HG03159 (cell line): Measurements from ENCODE around the gene KIF18A.
"Not testable (repeated sequence)": the region's sequence is repeated elsewhere in the genome, so short reads cannot be mapped to it uniquely, and the experiment has no call there.

ENCODE experiments used
- ATAC-seq: cut with Tn5 transposase; IDR thresholded peaks from one replicate; pipeline ENCODE4 v1.9.1; 2021; ENCODE audit warnings: mild to moderate bottlenecking, moderate library complexity; ENCODE audit not compliant: unreplicated experiment

KIF18A gene

DNA sequence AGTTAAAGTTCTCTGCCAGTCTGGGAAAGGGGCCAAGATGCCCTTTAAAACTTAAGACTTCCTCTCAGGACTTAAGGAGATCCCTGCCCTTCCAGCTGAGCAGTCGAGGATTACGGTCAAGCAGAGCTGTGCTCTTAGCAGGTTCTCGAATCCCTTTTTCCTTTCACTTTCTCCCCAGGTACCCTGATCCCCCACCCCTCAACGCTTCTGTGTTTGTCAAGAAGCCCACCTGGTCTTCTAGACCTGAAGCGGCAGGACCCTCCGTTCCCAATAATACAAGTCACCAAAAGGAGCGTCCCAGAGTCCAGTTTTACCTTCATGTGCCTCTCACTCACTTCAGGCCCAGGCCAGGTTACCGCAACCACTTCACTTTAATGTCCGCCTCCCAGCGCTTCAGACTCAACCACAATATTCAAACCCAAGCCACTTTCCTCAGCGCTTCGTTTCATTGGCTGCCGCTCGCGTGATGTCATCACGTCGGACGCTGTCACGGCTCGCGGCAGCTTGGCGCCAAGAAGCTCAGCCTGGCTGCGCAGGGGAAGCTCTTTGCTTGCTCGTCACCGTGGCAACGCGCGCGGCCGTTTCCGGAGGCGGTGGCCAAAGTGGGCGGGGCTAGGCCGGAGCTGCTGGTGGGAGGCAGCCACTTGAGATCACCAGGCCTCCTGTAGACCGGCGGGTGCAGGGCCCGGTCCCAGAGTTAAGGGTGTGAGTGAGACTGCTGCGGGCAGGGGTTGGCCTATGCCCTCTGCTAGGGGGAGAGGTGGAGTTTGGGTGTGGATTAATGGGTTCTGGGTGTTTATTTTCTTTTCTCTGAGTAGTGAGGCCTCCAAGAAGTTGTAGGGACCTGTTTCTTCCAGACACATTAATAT, at the start of gene KIF18A, which contains the start of gene METTL15:
Gene KIF18A, minus strand, starts transcription at position 407 of the 869 bp plus-strand sequence. CDS start 10,209 bp downstream, outside the sequence.
Gene METTL15, plus strand, starts transcription at position 639 of the 869 bp plus-strand sequence. CDS start 4,947 bp downstream, outside the sequence.
- ATAC-seq = peak; percentile 90

DNA sequence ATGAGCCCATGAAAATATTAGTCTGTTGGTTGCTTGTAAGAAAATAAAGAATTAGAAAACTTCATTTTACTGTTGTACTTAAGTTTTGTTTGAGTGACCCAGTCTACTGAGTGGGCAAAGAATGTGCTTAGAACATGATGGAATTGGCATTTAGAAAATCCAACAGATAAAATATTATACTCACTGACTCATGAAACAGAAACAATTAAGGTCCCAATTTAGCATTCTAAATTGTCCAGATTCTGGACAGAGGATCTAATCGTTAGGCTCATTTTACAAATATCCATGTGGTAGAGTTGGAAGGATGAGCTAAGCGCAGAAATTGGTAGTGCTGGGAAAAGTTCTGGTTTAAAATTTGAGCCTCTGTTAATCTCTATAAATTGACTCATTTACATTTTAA, 45.6 kb upstream of the KIF18A start:
- ATAC-seq = no peak

DNA sequence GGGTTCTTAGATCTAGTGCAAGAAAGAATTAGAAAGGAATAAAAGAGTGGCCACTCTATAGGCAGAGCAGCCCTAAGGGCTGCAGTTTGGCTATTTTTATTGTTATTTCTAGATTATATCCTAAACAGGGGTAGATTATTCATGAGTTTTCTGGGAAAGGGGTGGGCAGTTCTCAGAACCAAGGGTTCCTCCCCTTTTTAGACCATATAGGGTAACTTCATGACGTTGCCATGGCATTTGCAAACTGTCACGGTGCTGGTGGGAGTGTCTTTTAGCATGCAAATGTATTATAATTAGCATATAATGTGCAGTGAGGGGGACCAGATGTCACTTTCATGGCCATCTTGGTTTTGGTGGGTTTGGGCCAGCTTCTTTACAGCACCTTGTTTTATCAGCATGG, 44.8 kb upstream of the KIF18A start:
- ATAC-seq = no peak

DNA sequence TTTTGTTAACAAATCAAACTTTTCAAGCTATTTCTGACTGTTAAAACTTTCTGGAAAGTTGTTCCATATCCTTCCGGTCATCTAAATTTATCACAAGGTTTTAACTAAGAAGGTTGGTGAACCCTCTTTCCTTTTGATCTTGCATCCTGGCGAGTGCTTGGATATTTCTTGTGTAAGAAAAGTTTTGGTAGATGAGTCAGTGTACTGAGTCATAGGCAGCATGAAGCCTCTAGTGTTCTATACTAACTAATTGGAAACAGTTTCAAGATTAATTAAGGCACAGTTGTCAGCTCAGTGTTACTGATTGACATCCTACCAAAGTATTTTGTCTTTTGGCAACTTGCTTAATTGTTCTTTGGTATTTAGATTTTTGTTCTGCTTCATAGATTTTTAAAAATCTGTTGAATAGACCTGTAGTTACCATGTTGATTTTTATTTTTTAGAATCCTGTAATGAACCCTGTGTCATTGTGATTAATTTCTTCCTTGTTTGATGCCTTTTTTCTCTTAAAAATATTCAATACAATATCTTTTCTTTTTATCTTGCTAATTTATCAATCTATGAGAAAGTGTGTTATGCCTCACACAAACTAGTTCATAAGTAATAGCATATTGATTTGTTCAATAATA, 38.3 kb upstream of the KIF18A start:
- ATAC-seq = no peak

DNA sequence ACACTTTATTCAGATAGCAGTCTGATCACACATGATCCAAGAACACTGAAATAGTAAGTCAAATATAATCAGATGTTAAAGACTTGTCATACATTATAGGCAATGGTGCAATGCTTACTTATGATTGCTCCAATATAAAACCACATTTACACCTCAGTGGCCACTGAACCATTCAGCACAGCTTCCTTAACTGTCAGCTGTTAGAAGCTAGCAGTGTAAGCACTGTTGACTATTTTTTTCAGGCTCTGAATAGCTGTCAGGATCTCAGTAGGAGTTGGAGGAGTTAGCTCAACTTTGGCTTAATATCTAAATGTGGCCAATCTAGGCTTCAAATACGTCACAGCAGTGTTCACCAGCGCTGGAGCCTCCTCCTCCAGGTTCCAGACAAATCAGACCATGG, 36.9 kb upstream of the KIF18A start:
- ATAC-seq = no peak

DNA sequence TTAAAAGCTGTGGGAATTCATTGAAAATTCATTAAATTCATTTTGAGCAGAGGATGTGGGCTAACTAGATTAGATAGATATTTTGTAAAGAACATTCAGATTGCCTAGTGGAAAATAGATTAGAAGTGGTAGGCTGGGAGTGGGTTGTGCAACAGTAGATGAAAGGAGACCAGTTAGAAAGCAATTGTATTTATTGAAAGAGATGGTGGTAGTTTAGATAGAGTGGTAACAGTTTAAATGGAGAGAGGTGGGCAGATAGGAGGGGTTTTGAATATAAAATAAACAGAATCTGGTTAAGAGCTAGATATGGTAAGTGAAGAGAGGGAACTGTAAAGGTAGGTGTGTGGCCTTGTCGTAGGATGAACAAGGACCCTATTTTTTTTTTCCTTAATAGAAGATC, 34.8 kb upstream of the KIF18A start:
- ATAC-seq = no peak

DNA sequence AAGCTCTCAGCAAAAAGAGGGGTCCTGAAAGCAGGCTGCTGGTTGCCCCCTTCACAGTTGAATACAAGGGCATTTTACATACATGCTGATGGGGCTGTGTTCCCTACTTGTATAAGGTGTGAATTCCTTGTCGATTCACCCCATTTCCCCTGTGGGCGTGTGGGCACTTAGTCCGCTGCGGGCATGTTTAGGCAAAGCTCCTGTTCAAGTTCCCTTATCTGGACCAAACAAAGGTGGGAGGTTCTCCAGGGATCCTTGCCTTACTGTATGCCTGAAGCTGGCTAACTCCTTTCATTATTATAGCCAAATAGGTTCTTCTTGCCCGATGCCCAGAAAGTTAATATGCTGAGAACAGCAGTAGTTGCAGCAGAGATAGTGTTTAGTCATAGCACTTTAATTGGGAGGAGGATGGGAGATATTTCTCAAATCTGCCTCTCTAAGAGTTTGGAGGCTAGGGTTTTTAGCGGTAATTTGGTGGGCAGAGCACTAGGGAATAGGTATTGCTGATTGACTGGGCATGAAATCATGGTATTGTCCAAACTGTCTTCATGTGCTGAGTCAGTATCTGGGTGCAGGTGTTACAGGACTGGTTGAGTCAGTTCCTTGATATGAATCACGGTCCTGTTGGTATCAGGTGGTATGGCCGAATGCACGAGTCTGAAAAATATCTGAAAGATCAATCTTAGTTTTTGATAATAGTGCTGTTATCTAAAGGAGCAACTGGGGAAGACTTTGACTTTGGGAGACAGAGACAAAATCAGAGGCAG, 32.9 kb upstream of the KIF18A start:
- ATAC-seq = no peak

DNA sequence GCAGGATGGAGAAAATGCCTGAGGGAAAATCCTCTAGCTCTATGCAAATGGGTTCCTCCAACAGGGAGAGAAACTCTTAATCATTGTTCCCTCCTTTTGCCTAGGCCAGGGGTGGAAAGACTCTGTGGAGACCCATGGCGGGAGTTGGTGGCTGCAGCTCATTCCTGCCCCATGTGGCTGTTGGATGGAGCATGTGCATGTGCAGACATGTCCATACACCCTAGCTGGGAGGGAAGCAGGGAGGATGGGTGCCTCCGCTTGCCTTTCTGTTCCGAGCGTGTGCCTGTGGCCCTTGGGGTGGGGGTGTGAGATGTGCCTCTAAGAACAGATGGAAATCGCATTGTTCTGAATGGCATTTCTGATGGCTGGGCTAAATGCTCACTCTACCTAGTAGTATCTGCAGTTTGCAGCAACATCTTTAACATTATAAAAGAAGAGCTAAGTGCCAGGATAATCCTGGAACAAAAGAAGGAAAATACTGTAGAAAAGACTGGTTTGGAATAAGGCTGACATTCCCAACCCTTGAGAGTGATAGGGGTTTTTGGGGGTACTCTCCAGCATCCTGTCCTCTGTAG, 32.0 kb upstream of the KIF18A start:
- ATAC-seq = no peak

DNA sequence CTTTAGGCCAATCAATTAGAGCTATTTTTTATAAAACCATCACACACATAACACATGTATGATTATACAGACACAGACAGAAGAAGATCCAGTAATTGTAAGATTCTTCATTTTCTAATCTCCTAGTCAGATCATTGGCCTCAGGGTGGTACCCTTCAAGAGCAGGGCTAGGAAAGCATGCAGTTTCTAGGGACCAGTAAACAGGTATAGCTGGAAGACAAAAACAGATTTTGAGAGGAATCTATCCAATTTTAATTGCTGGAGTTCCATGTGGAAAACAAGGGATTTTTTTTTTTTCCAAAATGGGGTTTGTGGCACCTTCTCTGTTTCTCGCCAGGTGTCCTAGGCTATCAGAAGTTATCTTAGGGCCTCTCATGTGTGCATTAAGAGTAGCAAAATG, 29.9 kb upstream of the KIF18A start:
- no peak for ATAC-seq

DNA sequence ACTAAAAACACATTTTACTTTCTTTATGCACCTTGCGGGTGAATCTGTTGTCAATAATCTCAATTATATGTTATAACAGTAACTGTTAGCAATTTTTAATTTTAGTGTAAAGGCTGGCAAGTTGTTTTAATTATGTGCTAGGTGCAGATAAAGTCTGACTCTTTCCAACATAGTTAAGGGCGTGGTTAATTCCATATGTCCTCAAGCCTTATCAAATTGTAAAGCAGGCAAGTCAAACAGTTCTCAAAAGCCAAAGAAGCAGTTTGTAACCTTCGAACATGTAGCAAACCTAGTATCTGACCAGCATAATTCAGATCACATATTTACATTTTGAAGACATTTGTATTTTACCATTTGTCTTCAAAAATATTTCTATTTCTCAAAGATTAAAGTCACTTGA, 29.4 kb upstream of the KIF18A start:
- no peak for ATAC-seq

DNA sequence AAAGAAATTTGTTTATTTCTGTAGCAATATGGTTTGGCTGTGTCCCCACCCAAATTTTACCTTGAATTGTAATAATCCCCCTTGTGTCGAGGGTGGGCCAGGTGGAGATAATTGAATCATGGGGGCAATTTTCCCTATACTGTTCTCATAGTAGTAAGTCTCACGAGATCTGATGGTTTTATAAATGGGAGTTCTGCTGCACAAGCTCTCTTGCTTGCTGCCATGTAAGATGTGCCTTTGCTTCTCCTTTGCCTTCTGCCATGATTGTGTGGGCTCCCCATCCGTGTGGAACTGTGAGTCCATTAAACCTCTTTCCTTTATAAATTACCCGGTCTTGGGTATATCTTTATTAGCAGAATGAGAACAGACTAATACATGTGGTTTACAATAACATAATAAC, 28.2 kb upstream of the KIF18A start:
- not testable (repeated sequence) for ATAC-seq

DNA sequence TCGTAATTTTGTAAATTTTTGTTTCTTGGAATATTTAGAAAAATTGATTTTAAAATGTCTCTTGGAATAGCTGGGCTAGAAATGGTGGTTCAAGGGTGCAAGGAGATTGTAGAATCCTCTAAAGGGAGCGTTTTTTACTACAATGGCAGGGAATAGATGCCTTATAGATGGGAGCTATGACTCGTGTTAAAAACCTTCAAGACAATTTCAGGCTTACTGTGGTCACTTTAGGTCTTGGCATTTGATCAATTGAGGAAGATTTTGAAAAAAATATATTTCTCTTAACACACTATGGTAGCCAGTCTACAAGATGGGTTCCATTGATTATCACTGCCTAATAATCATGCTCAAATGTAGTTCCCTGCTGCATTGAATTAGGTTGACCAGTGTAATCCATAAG, 25.2 kb upstream of the KIF18A start:
- no peak for ATAC-seq

DNA sequence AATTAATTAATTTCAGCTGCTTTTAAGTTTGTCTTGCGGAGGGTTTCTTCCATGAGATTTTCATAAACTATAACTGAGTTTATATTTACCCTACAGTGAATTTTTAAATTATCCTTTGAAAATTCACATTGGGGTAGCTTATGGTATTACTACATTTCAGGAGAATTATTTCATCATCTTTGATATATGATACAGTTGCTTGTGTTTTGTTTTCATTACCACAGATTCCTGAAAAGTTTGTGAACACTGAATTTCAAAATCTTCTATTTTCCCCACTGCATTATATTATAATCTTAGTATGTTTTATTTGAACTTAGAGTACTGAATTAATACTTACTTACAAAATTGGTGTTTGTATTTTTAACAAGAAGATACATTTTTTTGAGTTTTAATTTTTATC, 24.6 kb upstream of the KIF18A start:
- ATAC-seq = no peak

DNA sequence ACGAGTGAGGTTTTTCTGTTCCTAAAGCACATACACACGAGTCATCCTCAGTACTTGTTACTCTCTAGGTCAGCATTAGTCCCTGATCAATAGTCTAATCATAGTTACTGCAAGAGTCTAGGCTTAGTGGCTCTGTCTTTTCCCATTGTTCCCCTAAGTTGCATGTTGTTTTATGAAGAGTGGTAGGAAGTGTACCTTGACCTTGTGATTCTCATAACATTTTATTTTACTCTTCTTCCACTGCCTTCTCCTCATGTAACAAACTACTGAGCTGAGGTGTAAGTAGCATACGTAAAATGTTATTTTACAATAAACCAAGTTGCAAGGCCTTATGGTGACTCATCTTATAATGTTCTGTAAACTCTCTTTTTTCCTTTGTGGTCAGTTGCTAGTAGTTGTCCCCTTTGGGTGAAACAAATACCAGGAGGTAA, 15.2 kb upstream of the KIF18A start:
- no peak for ATAC-seq

DNA sequence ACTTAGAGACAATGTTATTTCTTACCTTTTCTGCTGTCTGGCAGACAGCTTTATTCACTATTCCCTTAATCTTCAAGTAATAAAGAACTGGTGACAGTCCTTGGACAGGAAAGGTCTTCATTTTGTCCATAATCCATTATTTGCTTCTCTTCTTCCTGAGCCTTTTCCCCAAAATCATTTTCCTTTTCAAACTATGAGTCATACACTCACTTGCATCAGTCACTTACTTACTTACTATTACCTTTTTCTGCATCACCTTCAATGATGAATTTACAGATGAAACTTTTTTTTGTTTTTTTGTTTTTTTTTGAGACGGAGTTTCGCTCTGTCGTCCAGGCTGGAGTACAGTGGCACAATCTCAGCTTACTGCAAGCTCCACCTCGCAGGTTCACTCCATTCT, 9.8 kb upstream of the KIF18A start:
- no peak for ATAC-seq

DNA sequence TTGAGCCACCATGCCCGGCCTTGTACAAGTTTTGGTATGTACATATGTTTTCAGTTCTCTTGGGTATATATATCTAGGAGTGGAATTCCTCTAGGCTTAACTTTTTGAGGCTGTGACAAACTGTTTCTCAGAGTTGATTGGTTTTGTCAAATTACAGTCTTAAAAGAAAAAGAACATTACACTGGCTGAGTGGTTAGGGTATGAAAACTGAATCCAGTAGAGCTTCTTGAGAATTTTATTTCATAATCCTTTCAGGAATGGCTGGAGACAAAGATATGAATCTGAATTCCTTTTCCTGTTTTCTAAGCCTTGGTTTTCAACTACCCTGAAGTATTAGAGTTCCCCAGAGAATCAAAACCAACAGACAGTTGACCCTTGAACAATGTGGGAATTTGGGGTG, 6.8 kb upstream of the KIF18A start:
- ATAC-seq = no peak

DNA sequence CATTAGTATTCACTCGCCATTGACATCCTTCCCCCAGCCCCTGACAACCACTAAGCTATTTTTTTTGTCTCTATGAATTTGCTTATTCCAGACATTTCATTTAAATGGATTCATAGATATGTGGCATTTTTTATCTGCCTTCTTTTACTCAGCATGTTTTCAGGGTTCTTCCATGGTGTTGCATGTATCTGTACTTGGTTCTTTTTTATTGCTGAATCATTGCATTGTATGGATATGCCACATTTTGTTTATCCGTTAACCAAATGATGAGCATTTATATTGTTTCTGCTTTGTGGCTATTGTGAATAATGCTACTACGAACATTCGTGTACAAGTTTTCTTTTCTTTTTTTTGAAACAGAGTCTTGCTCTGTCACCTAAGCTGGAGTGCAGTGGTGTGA, 6.2 kb upstream of the KIF18A start:
- no peak for ATAC-seq

DNA sequence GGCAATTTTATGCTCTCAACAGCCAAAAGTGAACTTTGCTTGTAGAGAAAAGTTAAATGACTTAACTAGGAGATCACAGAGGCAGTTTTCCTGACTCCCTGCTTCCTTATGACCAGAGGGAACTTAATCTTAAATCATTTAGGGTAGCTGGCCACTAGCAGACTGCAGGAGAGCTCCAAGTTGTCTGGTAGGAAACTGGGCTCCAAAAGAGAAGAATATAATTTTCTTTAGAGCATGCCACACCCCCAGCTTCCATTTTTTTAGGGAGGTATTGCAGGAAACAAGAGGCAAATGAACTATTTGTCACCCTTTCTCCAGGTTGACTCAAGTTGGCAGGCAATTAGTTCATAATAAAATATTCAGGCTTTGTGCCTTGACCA, 2.9 kb upstream of the KIF18A start:
- no peak for ATAC-seq

DNA sequence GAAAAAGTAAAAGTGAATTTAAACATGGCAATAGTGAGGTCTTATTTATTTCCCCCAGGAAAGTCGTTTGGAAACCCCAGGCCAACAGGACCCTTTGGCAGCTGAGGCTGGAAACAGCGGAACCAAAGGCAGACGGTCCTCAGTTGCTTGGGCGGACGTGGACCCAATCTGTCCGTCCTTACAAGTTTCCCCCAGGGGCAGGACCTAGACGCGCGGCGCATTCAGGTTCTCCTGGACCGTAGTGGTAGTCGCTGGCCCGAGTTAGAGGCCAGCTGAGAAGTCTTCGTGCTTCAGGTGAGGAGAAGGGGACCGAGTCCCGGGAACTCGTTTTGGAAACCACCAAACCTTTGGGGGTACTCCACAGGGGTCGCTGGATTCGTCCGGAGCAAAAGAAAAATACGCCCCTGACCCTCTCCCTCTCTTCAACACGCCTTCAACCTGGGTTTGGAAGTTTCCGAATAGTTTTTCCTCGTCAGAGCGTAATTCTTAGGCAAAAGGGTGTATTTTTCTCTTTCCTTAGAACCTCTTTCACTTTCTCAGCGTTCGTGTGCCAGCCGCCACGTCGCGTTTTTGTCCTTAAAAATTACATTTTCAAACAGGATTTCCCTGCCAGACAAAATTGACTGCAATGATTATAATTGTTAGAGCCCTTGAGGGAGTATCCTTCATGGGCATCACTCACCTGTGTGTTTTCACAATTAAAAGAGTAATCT, 2.3 kb upstream of the KIF18A start:
- ATAC-seq = peak; percentile 24

DNA sequence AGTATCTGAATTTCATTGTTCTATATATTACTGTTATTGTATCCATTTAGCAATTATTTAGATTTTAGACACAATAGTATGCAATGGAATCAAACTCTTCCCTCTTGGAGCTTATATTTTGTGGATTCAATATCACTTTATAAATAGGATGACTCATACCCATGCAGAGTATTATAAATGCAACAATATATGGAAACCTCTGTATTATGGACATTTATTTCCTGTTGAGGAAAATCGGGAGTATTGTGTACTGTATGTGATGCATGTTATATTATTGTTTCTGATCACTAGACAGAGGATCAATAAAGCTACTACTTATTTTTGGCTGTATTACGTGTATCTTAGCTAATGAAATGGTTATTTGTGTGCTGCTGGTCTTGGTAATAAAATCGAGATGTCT, 1.0 kb upstream of the KIF18A start:
- no peak for ATAC-seq
